ENCODE results near the gene NAGPA. TPM values are rescaled to one million over a fixed set of nuclear protein-coding genes. Genes with fewer than 3 reads are reported as not detected.

Gene NAGPA
- total RNA-seq, 1 experiment from 2014 or later: 34.7 TPM

DNA sequence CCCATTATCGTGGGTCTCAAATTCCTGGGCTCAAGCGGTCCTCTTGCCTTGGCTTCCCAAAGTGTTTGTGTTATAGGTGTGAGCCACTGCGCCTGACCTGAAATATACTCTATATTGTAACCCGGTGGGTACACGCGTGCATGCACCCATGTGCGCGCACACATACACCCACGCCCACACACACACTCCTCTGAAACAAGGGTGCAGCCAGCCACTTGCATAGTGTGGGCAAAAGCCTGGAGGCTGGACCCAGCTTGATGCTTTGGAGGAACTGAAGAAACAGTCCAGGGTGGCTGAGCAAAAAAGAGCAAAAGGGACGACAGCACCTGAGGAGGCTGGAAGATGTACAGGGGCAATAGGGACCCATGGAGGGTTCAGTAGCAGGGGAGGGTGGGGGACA lies 29.9 kb downstream of the NAGPA start:
- no peak for DNase-seq (ENCODE audit: low spot score)

DNA sequence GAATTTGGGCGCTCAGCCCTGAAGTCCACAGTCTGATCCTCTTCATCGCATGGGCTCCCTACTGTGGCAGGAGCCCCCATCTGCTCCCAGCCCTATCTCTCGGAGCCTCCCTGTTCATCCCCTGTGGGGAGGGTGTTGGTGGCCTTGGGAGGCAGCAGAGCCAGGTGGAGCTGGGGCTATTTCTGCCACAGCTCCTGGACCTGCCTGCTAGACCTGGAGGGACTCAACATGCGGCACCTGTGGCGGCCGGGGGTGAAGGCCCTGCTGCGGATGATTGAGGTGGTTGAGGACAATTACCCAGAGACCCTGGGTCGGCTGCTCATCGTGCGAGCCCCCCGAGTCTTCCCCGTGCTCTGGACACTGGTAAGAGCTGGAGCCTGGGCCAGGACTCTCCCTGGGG lies 30.5 kb downstream of the NAGPA start:
- DNase-seq (ENCODE audit: low spot score): no peak

- DNase-seq (ENCODE audit: low spot score): no peak
Observed at GRCh38 chr16:5002699-5003143, 31.0 kb downstream of the NAGPA start.

DNA sequence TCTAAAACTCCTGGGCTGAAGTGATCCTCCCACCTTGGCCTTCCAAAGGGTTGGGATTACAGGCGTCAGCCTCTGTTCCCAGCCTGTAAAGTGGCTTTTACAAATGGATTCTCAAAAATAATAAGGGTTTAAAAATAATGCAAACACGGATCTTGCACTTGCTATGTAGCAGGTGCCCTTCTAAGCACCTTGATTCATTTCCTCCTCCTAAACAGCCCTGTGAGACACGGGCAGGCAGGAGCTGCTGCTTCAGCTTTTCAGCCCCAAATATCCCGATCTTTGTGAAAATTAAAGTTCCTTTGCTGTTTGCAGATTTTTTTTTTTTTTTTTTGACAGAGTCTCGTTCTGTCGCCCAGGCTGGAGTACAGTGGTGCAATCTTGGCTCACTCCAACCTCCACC lies 31.7 kb downstream of the NAGPA start:
- no peak for DNase-seq (ENCODE audit: low spot score)

DNA sequence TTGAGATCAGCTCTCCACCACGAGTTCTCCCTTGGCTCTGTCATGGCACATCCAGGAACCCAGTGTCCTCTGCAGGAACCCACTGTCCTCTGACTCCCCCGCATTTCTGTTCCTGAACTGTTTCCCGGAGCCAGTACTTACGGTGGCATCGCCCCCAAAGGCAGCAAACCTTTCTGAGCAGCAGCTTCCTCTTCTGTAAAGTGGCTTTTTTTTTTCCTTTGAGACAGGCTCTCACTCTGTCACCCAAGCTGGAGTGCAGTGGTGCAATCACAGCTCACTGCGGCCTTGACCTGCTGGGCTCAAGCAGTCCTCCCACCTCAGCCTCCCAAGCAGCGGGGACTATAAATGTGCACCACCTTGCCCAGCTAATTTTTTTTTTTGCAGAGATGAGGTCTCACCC lies 32.2 kb downstream of the NAGPA start:
- no peak for DNase-seq (ENCODE audit: low spot score)

- no peak for DNase-seq (ENCODE audit: low spot score)
Observed at GRCh38 chr16:5000573-5001001, 33.1 kb downstream of the NAGPA start.

DNA sequence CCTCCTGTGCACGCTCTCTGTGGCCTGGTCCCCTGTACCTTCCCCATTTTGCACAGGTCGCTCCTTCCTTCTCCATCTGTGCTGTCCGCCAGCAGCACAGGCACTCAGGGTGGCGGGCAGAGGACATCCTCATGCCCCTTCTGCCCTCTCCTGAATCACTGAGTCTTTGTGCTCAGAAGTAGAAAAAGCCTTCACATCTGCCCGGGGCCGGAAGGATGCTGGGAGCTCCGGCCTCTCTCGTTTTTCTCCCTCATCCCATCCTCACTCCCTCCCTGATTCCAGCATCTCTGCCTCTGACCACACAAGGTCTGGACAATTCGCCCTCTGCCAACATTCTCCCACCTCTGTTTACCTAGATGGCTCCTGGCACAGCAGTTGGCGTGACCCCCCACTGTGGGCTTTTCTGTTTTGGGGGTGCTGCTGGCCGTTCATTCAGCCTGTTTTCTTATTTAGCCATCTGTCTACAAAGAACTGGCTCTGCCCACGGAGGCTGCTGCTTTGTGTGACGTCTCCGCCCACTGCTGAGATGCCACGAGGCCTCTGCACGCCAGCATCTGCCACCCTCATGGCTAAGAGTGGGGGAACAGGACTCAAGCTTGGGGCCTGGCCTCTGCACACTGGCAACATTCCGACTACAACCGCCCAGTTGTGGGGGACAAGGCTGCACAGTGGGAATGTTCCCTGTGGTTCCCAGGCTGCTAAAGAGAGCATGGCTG lies 38.9 kb downstream of the NAGPA start:
- DNase-seq (ENCODE audit: low spot score): no peak

GRCh38 chr16:4991754-4992153 lies 42.0 kb downstream of the NAGPA start:
- DNase-seq (ENCODE audit: low spot score): no peak

DNA sequence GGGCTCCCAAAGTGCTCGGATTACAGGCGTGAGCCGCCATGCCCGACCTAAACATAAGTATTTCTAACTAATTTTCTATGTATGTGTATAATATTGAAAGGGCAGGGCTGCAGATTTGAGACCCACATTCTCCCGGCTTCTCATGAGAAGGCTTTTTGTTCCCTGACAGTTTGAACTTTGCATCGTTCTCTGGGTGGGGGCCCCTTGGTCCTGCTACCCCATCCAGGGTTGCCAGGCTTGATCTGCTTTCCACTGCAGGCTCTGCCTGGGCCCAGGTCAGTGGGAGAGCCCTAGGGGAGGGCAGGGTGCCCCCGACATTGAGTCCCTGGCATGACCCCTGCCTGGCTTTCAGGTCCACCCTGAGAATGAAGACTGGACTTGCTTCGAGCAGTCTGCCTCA lies 43.3 kb downstream of the NAGPA start:
- DNase-seq (ENCODE audit: low spot score): no peak

- no peak for DNase-seq (ENCODE audit: low spot score)
Observed at GRCh38 chr16:4989391-4990006, 44.2 kb downstream of the NAGPA start.

GRCh38 chr16:4988647-4989046 lies 45.1 kb downstream of the NAGPA start:
- DNase-seq (ENCODE audit: low spot score): no peak

DNA sequence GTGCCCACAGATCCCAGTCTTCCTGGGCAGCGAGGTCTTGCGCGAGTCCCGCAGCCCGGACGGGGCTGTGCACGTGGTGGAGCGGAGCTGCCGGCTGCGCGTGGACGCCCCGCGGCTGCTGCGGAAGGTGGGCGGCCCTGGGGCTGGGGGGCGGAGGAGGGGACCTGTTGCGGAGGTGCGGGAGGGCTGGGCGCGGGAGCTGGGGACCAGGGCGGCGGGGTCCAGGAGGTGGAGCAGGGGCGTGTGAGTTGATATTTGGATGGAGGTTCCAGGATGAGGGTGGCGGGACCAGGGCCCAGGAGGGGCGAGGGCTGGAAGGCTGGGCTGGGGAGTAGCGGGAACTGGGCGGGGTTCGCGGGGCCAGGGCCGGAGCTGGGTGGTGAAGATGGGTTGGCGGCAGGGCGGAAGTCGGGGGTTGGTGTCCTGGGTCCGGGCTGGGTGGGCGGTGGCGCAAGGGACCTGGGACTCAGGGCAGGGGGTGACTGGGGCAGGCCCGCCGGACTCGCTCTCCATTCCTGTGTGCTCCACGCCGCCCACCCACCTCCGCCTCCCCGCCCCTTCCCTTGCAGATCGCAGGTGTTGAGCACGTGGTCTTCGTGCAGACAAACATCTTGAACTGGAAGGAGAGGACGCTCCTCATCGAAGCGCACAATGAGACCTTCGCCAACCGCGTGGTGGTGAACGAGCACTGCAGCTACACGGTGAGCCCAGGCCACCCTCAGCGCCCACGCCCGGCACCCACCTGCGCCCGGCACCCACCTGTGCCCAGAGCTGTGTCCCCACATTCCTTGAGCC lies 46.0 kb downstream of the NAGPA start:
- no peak for DNase-seq (ENCODE audit: low spot score)

GRCh38 chr16:4987250-4987579 lies 46.5 kb downstream of the NAGPA start:
- DNase-seq (ENCODE audit: low spot score): no peak

DNA sequence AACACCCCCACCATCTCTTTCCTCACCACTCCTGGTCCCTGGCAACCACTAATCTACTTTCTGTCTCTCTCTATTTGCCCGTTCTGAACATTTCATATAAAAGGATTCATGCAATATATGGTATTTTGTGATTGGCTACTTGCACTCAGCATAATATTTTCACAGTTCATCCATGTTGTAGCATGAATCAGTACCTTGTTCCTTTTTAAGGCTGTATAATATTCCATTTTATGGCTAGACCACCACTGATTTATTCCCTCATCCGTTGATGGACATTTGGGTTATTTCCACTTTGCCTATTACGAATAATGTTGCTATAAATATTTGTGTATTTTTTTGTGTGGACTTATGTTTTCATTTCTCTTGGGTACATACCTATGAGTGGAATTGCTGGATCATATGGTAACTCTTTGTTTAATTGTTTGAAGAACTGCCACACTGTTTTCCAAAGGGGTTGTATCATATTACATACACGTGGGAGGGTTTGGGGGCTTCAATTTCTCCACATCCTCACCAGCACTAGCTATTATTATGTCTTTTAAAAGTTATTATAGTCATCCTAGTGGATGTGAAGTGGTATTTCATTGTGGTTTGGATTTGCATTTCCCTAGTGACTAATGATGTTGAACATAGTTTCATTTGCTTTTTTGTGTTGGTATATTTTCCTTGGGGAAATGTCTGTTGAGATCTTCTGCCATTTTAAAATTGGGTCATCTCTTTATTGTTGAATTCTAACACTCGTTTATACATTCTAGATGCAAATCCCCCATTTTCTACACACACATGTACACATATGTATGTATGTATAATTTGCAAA lies 49.4 kb downstream of the NAGPA start:
- no peak for DNase-seq (ENCODE audit: low spot score)

GRCh38 chr16:4982056-4982867 lies 51.5 kb downstream of the NAGPA start:
- no peak for DNase-seq (ENCODE audit: low spot score)

DNA sequence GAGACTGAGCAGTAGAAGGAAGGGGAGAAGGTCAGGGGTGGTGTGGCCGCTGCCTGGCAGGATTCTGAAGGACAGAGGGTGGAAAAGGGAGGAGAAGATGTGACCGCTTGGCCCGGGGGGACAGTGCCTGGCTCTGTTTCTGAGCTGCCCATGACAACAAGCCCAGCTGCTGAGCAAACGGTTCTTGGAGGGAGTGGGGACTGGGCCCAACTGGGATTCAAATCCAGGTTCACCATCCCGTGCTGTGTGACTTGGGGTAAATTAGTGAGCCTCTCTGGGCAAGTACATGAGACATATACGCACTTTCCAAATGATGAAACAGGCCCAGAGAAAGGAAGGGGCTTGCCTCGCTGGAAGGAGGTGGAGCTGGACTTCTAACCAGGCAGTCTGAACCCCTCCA lies 52.3 kb downstream of the NAGPA start:
- no peak for DNase-seq (ENCODE audit: low spot score)

DNA sequence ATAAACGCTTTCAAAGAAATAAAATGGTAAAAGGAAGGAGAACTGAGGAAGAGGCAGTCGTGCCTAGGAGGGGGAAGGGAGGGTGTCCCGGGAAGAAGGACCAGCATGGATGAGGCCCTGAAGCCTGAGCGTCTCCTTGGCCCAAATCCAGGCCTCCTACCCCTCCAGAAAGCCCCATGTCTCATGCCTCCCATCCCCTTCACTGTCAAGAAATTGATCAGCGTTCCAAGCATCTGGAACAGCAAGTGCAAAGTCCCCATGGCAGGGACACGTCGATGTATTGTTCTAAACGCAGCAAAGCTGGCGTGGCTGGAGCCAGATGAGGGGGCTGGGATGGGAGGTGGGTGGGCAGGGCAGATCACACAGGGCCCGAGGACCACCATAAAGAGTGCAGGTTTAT lies 53.0 kb downstream of the NAGPA start:
- no peak for DNase-seq (ENCODE audit: low spot score)

DNA sequence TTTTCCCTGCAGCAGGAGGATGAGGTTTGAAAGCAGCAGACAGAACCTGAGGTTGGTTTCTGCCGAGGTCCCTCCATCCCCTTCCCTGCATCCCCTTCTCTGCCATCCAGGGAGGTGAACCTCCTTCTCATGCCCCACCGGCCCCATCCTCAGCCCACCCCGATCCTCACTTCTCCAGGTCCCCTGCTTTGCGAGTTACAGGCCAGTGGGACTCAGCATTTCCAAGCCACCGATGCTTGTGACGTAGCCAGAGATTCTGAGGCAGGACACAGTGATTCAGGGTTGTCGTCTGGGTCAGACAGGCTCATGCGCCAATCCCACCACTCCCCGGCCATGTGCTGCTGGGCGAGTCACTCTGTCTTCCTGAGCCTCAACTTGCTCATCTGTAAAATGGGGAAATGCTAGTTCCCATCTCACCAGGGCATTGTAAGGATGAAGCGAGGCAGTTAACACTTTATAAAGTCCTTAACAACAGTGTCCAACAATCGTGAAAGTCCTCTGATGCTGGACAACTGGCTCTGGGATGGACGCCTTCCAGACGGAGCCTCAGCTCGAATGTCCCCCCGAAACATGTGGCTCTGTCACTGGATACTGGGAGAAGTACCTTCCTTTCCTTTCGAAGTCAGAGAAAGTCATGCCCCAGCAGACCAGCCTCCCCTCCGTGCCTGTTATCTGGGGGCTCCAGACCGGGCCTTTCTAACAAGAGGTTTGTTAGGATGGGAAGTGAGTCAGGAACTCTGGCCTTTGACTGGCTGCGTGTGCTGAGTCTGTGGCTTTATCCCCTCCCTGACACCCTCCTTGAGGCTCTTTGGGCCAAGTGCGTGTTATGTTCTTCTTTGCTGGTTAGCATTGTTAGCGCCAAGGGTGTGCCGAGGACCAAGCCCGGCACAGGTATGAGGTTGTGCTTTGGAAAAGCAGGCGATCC lies 53.7 kb downstream of the NAGPA start:
- no peak for DNase-seq (ENCODE audit: low spot score)

DNA sequence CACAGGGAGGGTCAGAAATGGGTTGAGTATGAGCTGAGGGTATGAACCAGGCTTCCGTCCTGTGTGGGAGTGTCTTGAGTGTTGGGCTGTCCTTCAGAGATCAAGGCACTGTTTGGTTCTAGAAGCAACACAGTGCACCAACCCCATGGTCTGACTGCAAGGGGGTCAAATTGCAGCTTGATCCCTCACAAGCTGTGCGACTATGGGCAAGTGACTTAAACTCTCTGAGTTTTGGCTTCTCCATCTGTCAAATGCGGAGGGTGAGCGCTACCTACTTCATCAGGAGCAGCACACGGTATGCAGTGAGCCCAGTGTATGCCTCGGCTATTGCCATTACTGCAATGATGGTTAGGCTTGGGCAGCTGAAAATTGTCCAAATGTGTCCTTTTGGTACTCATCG lies 54.6 kb downstream of the NAGPA start:
- no peak for DNase-seq (ENCODE audit: low spot score)

DNA sequence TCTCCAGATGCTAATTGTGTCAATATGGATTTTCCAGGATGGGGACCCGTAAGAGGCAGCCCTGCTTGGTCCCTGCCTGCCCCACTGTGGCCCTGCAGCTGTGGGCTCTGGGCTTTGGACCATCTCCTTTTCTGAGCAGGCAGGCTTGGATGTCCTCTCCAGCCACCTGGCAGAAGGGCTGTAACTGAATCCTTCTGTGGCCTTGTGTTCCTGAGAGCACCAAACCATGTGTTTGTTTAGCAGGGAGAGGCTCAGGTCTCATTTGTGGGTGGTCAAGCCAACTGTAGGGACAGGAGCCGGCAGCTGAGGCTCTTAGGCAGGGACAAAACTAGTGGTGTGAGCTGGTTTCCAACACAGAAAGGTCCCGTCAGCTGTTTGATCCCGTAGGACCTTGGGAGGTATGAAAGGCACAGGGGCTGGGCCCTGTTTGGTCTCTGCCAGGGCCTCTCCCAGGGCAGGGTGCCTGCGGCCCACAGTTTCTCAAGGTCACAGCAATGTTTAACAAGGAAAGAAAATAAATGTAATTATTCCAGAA lies 57.1 kb downstream of the NAGPA start:
- no peak for DNase-seq (ENCODE audit: low spot score)
